Measurements from ENCODE around the gene SMOC2.

GRCh38 chr6:168583821-168584220, 142.8 kb downstream of the SMOC2 start:
- TF ChIP-seq CTCF (IDR thresholded peaks at IDR 0.05) (no peak), POLR2A (IDR thresholded peaks at IDR 0.05) (no peak), POLR2AphosphoS5 (IDR thresholded peaks at IDR 0.05) (no peak)

Data from breast epithelium (tissue), 3 donors.